HG02840 (cell line): ENCODE measurements around the gene SLX4.
"Not testable (repeated sequence)": the region's sequence is repeated elsewhere in the genome, so short reads cannot be mapped to it uniquely, and the experiment has no call there.

Experiments used
- ATAC-seq: cut with Tn5 transposase; IDR thresholded peaks from one replicate; pipeline ENCODE4 v1.9.1; 2021; ENCODE audit warnings: mild to moderate bottlenecking, moderate library complexity, moderate number of reproducible peaks; ENCODE audit not compliant: unreplicated experiment, low FRiP score

SLX4 gene, protein sequence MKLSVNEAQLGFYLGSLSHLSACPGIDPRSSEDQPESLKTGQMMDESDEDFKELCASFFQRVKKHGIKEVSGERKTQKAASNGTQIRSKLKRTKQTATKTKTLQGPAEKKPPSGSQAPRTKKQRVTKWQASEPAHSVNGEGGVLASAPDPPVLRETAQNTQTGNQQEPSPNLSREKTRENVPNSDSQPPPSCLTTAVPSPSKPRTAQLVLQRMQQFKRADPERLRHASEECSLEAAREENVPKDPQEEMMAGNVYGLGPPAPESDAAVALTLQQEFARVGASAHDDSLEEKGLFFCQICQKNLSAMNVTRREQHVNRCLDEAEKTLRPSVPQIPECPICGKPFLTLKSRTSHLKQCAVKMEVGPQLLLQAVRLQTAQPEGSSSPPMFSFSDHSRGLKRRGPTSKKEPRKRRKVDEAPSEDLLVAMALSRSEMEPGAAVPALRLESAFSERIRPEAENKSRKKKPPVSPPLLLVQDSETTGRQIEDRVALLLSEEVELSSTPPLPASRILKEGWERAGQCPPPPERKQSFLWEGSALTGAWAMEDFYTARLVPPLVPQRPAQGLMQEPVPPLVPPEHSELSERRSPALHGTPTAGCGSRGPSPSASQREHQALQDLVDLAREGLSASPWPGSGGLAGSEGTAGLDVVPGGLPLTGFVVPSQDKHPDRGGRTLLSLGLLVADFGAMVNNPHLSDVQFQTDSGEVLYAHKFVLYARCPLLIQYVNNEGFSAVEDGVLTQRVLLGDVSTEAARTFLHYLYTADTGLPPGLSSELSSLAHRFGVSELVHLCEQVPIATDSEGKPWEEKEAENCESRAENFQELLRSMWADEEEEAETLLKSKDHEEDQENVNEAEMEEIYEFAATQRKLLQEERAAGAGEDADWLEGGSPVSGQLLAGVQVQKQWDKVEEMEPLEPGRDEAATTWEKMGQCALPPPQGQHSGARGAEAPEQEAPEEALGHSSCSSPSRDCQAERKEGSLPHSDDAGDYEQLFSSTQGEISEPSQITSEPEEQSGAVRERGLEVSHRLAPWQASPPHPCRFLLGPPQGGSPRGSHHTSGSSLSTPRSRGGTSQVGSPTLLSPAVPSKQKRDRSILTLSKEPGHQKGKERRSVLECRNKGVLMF (N-terminal part only)

DNA sequence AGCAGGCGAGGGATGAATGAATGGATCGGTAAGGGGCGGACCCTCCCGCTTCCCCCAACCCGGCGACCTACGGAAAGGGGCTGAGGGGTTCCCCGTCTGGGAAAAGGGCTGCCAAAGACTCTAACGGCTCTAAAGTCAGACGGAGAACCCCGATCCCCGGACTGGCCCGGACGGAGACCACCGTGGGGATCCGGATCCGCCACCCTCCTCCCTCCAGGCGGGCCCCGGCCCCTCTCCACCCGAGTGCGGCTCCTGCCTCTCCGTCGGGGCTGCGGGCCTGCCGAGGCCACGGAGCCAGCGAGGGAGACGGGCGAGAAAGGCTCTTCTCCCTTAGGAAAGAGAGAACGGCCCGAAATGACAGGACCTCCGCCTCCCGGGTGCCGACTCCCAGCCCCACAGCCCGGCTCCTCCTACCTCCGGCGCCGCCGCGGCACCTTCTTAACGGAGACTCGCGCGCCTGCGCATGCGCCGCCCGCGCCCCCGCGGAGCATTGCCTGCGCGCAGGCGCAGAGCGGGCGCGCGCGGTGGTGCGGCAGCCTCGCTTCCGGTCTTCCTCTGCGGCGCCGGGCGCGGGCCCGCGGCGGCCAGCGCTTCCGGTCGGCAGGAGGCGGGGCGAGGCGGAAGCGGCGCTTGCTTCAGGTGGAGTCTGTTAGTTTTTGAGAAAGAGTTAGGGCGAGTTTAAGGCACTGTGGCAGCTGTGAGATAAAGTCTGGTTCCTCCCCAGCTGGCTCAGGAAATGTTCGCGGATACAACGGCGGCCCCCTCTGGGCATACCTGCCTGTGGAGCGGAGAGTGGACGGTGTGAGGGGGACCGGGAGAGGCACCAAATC is at the start of gene SLX4:
SLX4 (minus strand) TSS at position 461 of the 830 bp plus-strand sequence. CDS start 2,642 bp downstream, outside the sequence.
- ATAC-seq, result peak; percentile 87

DNA sequence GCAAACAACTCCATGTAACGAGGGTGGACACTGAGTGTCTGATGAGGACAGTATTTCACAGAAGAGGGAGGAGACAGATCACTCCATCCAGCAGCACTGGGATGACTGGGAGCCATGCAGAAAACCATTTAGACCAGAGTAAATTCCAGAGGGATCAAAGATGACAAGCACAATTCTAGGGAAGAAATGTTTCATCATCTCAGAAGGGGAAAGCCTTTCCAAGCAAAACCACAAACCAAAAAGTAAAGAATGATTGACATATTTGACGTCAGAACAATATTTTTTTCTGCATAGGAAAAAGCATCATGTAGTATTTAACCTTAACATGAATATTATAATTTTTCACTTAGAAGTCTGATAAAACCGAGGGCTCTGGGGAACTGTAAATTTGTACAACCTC is 47.8 kb upstream of the SLX4 start:
- no peak for ATAC-seq

DNA sequence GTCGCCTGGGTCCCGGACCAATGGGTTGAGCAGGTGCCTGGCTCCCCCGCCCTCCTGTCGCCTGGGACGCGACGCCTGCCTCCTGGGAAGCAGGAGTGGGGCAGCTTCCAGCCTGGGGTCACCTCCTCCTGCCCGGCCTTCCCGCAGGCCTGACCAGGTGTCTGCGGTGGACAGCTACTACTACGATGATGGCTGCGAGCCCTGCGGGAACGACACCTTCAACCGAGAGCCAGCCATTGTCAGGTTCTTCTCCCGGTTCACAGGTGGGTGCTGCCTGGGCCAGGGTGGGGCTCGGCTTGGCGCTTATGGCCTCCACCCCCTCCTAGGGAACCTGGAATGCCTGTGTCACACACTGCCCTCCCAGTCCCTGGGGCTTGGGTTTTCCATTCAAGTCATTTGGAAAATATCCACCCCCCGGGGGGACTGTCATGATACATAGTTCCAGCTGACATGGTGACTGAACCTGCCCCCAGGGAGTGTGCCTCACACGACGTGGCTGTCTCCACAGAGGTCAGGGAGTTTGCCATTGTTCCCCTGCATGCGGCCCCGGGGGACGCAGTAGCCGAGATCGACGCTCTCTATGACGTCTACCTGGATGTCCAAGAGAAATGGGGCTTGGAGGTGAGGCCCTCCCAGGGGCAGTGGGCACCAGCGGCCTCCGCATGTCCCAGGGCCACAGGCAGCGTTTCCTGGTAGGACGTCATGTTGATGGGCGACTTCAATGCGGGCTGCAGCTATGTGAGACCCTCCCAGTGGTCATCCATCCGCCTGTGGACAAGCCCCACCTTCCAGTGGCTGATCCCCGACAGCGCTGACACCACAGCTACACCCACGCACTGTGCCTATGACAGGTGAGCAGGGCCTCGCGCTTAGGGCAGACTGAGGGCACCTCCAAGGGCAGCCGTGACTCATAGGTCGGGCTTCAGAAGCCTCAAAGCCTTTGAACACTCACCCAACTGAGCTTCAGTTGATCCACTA is 45.4 kb upstream of the SLX4 start:
- ATAC-seq, result no peak

DNA sequence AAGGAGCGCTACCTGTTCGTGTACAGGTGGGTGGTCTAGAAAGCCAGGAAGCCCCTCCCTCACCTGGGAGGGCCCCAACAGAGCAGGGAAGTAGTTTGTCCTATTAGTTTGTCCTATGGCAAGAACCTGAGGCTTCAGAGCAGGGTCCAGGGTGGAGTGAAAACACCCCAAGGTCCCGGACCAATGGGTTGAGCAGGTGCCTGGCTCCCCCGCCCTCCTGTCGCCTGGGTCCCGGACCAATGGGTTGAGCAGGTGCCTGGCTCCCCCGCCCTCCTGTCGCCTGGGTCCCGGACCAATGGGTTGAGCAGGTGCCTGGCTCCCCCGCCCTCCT is 44.7 kb upstream of the SLX4 start:
- not testable (repeated sequence) for ATAC-seq

DNA sequence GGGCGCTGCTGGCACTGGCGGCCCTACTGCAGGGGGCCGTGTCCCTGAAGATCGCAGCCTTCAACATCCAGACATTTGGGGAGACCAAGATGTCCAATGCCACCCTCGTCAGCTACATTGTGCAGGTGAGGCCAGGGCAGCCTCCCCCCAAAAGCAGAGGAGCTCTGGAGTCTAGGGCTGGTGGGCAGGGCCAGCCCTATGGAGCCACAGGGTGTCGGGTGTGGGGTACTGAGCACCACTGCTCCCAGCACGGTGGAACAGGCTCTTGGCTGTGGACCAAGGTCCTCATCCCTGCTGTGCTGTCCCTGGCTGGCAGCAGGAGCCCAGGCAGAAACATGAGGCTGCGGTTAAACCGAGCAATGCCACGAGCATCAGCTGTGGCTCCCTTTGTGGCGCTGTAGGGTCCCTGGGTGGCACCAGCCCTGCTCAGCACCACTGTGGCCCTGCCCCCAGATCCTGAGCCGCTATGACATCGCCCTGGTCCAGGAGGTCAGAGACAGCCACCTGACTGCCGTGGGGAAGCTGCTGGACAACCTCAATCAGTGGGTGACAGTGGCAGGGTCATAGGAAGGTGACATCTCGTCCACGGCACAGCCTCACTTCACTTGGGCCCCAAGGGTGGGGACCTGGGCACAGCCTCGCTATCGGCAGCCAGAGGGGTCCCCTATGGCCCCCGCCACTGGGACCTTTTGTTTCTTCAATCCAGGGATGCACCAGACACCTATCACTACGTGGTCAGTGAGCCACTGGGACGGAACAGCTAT is 44.2 kb upstream of the SLX4 start:
- ATAC-seq, result no peak

DNA sequence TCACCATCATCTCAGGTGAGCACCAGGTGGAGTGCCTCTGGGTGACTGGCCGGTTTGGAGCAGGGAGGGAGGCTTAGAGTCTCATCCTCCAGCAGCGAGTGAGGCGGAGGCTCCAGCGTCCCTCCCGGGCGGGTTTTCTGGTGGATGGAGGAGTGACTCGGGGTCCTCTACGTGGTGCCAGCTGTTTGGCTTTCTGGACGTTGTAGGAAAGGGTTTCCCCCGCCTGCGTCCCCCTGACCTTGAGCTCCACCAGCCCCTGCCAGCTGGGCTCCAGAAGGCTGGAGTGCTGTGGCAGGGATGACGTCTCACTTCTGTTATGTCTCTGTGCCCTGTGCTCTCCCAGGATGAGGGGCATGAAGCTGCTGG is 43.6 kb upstream of the SLX4 start:
- ATAC-seq, result no peak

DNA sequence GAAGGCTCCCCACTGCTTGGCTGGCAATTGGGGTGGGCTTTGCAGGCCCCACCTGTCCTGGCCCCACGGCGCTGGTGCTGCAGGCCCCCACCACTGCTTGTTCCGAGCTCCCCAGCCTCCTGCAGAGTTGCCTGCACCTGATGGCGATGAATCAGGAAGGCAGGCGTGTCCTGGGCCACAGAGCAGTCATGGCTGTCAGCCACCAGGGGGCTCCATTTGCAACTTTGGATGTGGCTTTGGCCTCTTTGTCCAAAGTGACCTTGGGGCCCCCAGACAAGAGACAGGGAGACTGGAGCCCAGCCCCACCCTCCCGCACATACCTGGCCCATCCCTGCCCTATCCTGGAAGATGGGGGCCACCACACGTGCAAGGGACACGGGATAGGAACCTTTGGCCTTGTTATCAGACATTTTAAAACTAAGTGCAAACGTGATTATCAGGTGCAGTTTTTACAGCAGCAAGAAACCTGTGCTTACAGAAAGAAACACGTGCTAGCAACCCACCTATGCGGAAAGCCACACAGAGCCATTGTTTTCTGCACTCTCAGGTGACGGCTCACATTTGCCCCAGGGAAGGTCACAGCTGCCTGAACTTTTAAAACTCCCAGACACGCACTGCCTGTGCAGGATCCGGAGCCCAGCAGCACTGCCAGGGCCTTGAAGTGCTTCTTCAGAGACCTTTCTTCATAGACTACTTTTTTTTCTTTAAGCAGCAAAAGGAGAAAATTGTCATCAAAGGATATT is 43.0 kb upstream of the SLX4 start, which contains the start of gene DNASE1:
DNASE1 (plus strand) TSS at position 443 of the 743 bp plus-strand sequence. CDS start 683 bp downstream, outside the sequence.
- no peak for ATAC-seq

DNA sequence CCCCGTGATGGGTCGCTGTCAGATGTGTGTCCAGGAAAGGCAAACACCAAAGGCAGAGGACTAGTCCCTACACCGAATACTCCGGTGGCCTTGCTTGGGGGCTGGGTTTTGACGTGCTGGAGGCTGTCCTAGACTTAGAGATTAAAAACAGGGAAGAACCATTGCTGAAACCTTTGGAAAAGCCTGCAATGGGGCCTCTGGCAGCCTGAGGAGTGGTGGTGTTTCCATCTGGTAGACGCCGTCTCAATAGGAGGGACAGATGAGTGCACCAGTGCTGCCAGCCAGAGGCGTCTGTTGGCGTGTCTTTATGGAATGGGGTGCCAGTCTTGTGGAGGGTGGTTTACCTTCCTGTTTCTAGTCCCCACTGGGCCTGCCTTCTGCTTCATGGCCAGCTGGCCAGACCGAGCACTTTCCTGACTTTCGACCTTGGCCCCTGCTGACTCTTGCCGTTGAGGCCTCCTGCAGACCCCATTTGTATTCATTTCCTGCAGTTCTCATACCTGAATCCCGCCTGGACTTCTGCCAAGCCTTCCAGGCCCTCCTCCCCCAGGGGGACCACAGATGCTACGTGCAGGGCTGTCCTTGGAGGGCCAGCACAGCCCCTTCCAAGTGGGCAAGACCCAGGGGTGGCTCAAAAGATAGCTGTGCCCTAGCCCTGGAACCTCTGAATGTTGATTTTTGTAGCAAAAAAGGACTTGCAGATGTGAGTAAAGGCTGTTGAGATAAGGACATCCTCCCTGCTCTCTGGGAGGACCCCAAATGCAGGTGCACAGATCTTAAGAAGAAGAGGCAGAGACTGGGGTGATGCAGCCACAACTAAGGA is 41.2 kb upstream of the SLX4 start:
- ATAC-seq, result no peak

DNA sequence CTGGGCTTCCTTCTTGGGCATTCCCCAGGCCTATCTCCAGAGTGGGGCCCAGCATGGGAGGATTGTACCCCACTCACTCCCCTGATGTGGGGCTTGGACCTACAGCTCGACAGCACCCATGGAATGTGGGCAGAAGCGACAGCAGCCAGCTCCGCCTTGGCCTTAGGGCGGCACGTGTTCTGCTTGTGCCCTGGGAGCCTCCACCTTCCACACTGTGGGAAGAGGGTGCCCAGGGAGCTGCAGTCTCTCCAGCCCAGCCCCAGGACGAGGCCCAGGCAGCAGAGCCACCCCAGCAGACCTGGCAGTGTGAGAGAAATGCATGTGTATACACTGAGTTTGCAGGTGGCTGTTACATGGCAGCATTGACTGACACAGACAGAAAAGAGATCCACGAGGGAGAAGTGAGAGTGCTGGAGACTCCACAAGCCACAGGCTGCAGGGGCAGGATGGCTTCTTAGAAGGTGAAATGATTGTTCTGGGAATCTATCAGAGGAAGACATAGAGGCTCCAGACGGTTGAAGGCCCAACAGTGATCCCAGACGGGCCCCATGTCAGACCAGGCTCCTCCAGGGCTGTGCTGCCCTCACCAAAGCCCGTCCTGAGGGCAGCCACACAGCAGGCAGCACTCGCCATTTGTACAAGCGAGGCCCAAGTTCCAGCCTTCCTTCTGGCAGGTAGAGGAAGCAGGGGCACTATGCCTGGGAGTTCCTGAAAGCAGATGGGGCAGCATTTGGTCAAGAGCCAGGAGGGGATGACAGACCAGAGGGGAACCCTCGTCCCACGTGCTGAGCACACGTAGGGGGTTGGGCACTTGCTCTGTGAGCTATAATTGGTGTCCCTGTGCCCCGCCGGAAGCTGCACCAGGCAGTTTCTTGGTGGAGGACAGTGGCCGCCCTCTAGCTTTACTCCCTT is 40.3 kb upstream of the SLX4 start:
- ATAC-seq, result no peak

DNA sequence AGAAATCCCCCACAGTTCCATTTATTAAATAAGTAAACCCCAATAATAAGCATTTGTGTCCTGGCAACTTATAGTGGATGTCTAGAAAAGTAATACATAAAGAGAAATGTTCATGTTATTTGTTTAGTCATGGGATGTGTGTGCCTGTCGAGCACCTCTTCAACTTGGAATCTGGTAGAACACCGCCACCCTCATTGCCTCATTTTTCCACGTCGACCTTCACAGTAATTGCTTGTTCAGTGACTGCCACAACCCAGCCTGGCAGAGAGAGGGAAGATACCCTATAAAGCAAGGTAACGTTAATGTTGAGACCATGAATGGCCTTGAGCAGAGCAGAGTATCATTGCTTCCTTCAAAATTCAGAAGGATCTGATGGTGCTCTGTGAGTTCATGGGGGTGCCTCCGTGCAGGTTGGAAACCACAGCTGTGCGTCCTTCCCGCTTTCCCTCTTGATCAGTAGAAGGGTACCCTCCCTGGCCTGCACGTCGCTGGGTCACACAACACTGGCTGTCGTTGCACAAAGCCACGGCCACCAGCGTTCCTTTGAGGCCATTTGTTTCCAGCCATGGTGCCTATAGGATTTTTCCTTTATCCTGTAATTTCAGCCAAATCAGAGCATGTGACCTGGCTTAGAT is 39.3 kb upstream of the SLX4 start:
- no peak for ATAC-seq

DNA sequence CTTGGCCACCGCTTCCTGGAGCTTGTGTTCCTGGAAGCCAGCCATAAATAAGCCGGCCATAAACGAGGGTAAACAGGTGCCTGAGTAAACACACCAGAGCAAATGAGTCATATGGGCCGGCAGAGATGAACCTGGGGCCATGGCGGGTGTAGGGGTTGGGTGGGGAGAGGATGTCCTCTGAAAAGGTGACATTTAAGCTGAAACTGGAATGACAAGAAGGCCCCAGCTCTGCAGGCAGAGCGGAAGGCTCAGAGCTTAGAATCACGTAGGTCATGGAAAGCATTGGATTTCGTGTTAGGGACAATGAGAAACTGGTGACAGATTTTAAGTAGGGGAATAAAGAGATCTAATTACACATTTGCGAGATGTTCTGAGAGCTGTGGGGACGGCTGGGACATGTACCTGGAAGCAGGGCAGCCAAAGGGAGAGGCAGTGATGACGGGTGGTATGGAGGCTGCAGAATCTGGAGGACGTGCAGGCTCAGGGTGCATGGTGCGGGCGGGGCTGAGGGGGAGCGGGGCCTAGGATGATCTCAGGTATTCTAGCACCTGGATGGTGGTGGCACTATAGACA is 35.0 kb upstream of the SLX4 start:
- ATAC-seq, result no peak

DNA sequence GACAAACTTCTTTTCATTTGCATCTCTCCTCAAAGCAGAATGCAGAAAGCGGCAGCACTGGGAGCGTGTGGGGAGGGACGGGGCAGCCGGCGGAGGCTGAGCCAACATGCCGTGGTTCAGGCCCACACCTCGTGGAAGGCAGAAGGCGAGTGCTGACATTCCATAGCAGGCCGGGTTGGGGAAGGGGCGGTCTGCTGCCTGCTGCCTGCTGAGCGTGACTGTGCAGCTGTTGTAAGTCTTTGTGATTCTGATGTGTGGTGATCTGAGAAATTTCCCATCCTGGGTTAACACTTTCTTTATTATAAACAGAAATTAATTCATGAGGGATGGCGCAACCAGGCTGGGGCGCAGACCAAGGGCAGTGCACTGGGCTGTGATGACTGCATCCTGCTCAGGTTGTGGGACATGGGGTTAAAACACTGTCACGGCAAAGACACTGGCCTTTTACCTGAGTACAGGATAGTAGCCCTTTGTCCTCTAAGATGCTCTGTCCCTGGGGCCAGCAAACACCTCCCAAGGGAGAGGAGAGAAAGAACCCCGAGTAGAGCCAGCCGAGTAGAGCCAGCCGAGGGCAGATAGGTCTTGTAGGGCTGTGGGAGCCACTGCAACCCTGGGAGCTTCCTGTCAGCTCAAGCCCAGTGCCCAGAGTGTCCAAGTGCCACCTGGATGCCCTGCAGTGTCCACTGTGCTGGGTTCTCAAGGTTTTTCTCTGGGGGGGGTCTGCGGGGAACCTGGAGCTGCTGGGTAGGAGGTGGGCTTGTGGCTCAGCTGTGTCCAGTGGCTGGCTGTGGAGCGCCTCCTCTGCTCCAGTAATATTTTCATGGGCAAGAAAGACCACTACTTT is 34.3 kb upstream of the SLX4 start:
- ATAC-seq, result no peak

DNA sequence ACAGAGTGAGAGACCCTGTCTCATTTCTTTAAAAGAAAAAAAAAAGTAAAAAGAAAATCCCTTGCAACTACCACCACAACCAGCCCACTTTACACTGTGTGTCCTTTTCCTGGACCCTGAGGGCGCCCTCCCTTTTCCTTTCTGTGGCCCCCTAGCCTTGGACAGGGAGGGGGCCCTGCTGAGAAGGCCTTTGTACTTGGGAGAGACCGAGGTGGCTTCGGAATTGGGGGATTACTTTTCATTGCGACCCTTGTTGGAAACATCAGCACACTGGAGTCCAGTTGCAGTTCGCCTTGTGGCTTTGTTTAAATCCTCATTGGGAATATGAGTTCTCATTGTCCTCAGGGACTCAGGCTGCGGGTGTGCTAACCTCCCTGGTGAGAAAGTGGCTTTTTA is 33.7 kb upstream of the SLX4 start:
- ATAC-seq, result no peak

DNA sequence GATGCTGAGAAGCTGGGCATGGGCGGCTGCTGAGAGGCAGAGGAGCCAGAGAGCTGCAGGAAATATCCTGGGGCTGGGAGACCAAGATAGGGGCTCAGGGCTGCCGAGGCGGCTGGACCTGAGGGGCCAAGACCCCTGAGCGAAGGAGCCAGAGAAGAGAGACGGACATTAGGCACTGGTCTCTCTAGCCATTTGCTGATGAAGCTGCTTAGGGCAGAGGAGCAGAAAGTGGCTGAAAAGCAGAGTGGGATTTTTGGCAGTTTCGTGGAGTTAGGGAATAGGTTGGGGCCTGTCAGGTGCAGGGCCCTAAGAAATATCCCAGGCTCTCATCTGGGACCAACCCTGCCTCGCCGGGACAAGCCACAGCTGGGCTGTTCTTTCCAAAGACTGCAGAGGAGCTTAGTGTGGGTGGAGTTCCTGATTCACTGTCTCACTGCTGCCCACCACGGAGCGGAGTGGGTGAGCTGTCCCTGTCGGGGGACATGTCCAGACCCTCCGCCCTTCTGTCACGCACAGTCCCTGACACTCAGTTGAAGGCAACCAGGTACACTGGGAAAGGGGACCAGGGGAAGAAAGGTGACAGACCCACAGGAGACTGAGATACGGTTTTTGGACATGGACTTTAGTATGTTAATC is 31.8 kb upstream of the SLX4 start:
- ATAC-seq, result no peak
